Caco-2 (cell line): ENCODE data around the gene ITGA11. TPM values are rescaled to one million over a fixed set of nuclear protein-coding genes. Genes with fewer than 3 reads are reported as not detected.

Source experiments
- BruUV-seq: library from RNA; stranded (reverse); fragments of 400-500 nt; replicated peaks from 2 replicates; lab custom pipeline; 2021; lab: Mats Ljungman, UMichigan
- CTCF ChIA-PET: fragments of 300-600 bp; sonication (Branson Sonifier 250); formaldehyde crosslinking; loops from one replicate; lab custom pipeline; 2022; ENCODE audit warnings: antibody characterized with exemption; lab: Charles Lee
- POLR2A ChIA-PET: fragments of 300-600 bp; sonication (Branson Sonifier 250); formaldehyde crosslinking; loops from one replicate; lab custom pipeline; 2022; ENCODE audit warnings: antibody characterized with exemption; lab: Charles Lee
- DNase-seq, 2 experiments: peaks; one replicate each; pipeline versions ENCODE4 v3.0.0 to v3.0.0-alpha.2; 2020 to 2022
- H3K27me3 ChIP-seq: replicated peaks from 2 replicates; pipeline ENCODE4 v1.6.0; 2011; ENCODE audit warnings: low read length; ENCODE audit not compliant: control insufficient read depth, insufficient read depth
- H3K36me3 ChIP-seq: 2 replicates; pipeline ENCODE4 v1.5.1; 2011; ENCODE audit warnings: low read length; ENCODE audit not compliant: control insufficient read depth, insufficient read depth
- H3K4me1 ChIP-seq: fragments of 250-450 bp; sonication (Bioruptor Pico); 2 replicates; pipeline ENCODE4 v1.5.1; 2020; ENCODE audit warnings: mild to moderate bottlenecking
- H3K4me3 ChIP-seq: 2 replicates; pipeline ENCODE4 v1.5.1; 2011; ENCODE audit warnings: low read depth, mild to moderate bottlenecking, control low read depth, low read length
- H3K9me3 ChIP-seq: fragments of 250-450 bp; sonication (Bioruptor Pico); 2 replicates; pipeline ENCODE4 v1.5.1; 2020; ENCODE audit warnings: mild to moderate bottlenecking, moderate library complexity
- H3K27ac Mint-ChIP-seq: one replicate; pipeline ENCODE4 v1.8.0; 2022; ENCODE audit warnings: mixed read lengths; ENCODE audit not compliant: unreplicated experiment
- H3K27me3 Mint-ChIP-seq: one replicate; pipeline ENCODE4 v1.8.0; 2022; ENCODE audit warnings: mixed read lengths; ENCODE audit not compliant: insufficient read depth, unreplicated experiment
- H3K36me3 Mint-ChIP-seq: one replicate; pipeline ENCODE4 v1.8.0; 2022; ENCODE audit warnings: mild to moderate bottlenecking, mixed read lengths; ENCODE audit not compliant: insufficient read depth, unreplicated experiment
- H3K4me1 Mint-ChIP-seq: one replicate; pipeline ENCODE4 v1.8.0; 2022; ENCODE audit warnings: low read depth, mixed read lengths; ENCODE audit not compliant: unreplicated experiment
- H3K4me3 Mint-ChIP-seq: one replicate; pipeline ENCODE4 v1.8.0; 2022; ENCODE audit warnings: mild to moderate bottlenecking, moderate library complexity, mixed read lengths; ENCODE audit not compliant: unreplicated experiment
- H3K9me3 Mint-ChIP-seq: one replicate; pipeline ENCODE4 v1.8.0; 2022; ENCODE audit warnings: mixed read lengths; ENCODE audit not compliant: unreplicated experiment
- intact Hi-C: fragments of 100-400 bp; cut with micrococcal nuclease; formaldehyde crosslinking; loops from one replicate; pipeline ENCODE4 v1.10.0; 2022; ENCODE audit not compliant: unreplicated experiment
- total RNA-seq: library from RNA; stranded (reverse); gene quantifications from 2 replicates; pipeline ENCODE4 v1.2.3, GENCODE V29; 2022
- TF ChIP-seq, protein P1 (sequence below), 2 experiments: fragments of 200-600 bp in 1 of 2; IDR thresholded peaks; 1 replicate in 1 of 2; 2 replicates in 1 of 2; pipeline versions ENCODE4 v1.5.1 to v1.8.0; 2011 to 2022; ENCODE audit warnings: antibody characterized with exemption in 1 of 2, control low read depth in 1 of 2, inconsistent platforms in 1 of 2, low read depth in 1 of 2, low read length in 1 of 2, mild to moderate bottlenecking in 1 of 2, moderate library complexity in 1 of 2; ENCODE audit not compliant: insufficient read depth in 1 of 2, severe bottlenecking in 1 of 2, unreplicated experiment in 1 of 2

ITGA11 gene
- total RNA-seq, 1 experiment from 2014 or later = 0.18 TPM

- H3K36me3 Mint-ChIP-seq = no peaks in the 10 kb centered on the region
- H3K4me1 Mint-ChIP-seq = peaks cover 45% of the 10 kb centered on the region
- no peaks in the 10 kb centered on the region for H3K27me3 Mint-ChIP-seq
- peak overlapping the region; percentile 61 for H3K4me3 ChIP-seq
- H3K27ac Mint-ChIP-seq = peak overlapping the region; percentile 93
- POLR2A ChIA-PET = no interaction called here
- intact Hi-C loops = no loop called here
- H3K4me1 ChIP-seq = peaks cover 40% of the 10 kb centered on the region
- no TSS peak for BruUV-seq
- H3K27me3 ChIP-seq = no peaks in the 10 kb centered on the region
- no peaks in the 10 kb centered on the region for H3K9me3 Mint-ChIP-seq
- no peaks in the 10 kb centered on the region; the same call in 1 of the 2 replicates for H3K36me3 ChIP-seq
- no peaks in the 10 kb centered on the region for H3K9me3 ChIP-seq
- TF ChIP-seq, protein P1, sequence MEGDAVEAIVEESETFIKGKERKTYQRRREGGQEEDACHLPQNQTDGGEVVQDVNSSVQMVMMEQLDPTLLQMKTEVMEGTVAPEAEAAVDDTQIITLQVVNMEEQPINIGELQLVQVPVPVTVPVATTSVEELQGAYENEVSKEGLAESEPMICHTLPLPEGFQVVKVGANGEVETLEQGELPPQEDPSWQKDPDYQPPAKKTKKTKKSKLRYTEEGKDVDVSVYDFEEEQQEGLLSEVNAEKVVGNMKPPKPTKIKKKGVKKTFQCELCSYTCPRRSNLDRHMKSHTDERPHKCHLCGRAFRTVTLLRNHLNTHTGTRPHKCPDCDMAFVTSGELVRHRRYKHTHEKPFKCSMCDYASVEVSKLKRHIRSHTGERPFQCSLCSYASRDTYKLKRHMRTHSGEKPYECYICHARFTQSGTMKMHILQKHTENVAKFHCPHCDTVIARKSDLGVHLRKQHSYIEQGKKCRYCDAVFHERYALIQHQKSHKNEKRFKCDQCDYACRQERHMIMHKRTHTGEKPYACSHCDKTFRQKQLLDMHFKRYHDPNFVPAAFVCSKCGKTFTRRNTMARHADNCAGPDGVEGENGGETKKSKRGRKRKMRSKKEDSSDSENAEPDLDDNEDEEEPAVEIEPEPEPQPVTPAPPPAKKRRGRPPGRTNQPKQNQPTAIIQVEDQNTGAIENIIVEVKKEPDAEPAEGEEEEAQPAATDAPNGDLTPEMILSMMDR (IDR thresholded peaks at IDR 0.05; ENCODE audit: insufficient read depth in 1 of 2, low read depth in 1 of 2, low read length in 1 of 2, severe bottlenecking in 1 of 2, unreplicated experiment in 1 of 2) = peak; percentile 30 to 53
- H3K4me3 Mint-ChIP-seq = peak overlapping the region; percentile 95
- CTCF ChIA-PET = interaction anchor here (1.8 to 2.0 kb wide), 2 partner anchors 25 to 28 kb away, joined by 11 to 21 read pairs; no protein-coding TSS in a partner anchor
- peak in 1 of 2 experiments; percentile 74 for DNase-seq
These were observed 153.7 kb downstream of the ITGA11 start for GRCh38 chr15:68278345-68278594.

- Histone ChIP-seq H3K36me3 (no peaks in the 10 kb centered on the region; the same call in 1 of the 2 replicates), H3K27me3 (no peaks in the 10 kb centered on the region), H3K4me3 (peak within 1 kb of the TSS; percentile 61), H3K4me1 (peaks cover 45% of the 10 kb centered on the region), H3K9me3 (no peaks in the 10 kb centered on the region)
- ChIA-PET CTCF (interaction anchor here (1.8 to 2.0 kb wide), 2 partner anchors 25 to 29 kb away, joined by 11 to 21 read pairs; no protein-coding TSS in a partner anchor), POLR2A (interaction anchor here (0.5 to 1.5 kb wide), 6 partner anchors 23 to 1617 kb away, joined by 3 to 10 read pairs (median 4); no protein-coding TSS in a partner anchor)
- peak within 1 kb of the TSS; percentile 93 for H3K27ac Mint-ChIP-seq
- intact Hi-C loops = loop anchor here (1.0 kb wide), 1 partner anchor 24 kb away; no protein-coding TSS in a partner anchor
- peak; percentile 90 to 91 for DNase-seq
- no peaks in the 10 kb centered on the region for H3K36me3 Mint-ChIP-seq
- no peaks in the 10 kb centered on the region for H3K9me3 Mint-ChIP-seq
- H3K27me3 Mint-ChIP-seq = no peaks in the 10 kb centered on the region
- peak within 1 kb of the TSS; percentile 95 for H3K4me3 Mint-ChIP-seq
- TF ChIP-seq, protein P1 (IDR thresholded peaks at IDR 0.05; ENCODE audit: insufficient read depth in 1 of 2, low read depth in 1 of 2, low read length in 1 of 2, severe bottlenecking in 1 of 2, unreplicated experiment in 1 of 2) = no peak
- BruUV-seq = no TSS peak
- peaks cover 50% of the 10 kb centered on the region for H3K4me1 Mint-ChIP-seq
These were observed 154.2 kb downstream of the ITGA11 start, which contains the start of gene FEM1B for GRCh38 chr15:68277603-68278344. FEM1B (plus strand) TSS chr15:68277745; CDS start chr15:68278418, 673 bp downstream.

GRCh38 chr15:68277131-68277602 is 154.8 kb downstream of the ITGA11 start:
- ChIA-PET CTCF (interaction anchor here (1.8 to 2.0 kb wide), 2 partner anchors 24 to 29 kb away, joined by 11 to 21 read pairs; no protein-coding TSS in a partner anchor), POLR2A (interaction anchor here (0.7 to 1.5 kb wide), 2 partner anchors 23 to 29 kb away, joined by 3 to 4 read pairs; no protein-coding TSS in a partner anchor)
- Mint-ChIP-seq H3K4me3 (peak overlapping the region; percentile 95), H3K36me3 (no peaks in the 10 kb centered on the region), H3K4me1 (peaks cover 50% of the 10 kb centered on the region), H3K27me3 (no peaks in the 10 kb centered on the region), H3K27ac (peak overlapping the region; percentile 93), H3K9me3 (no peaks in the 10 kb centered on the region)
- intact Hi-C loops = loop anchor here (1.0 kb wide), 1 partner anchor 24 kb away; no protein-coding TSS in a partner anchor
- Histone ChIP-seq H3K4me1 (peaks cover 51% of the 10 kb centered on the region), H3K9me3 (no peaks in the 10 kb centered on the region), H3K36me3 (no peaks in the 10 kb centered on the region; the same call in 1 of the 2 replicates), H3K4me3 (peak overlapping the region; percentile 61), H3K27me3 (no peaks in the 10 kb centered on the region)
- no TSS peak for BruUV-seq
- TF ChIP-seq, protein P1 (IDR thresholded peaks at IDR 0.05; ENCODE audit: insufficient read depth in 1 of 2, low read depth in 1 of 2, low read length in 1 of 2, severe bottlenecking in 1 of 2, unreplicated experiment in 1 of 2) = no peak
- DNase-seq = peak in 1 of 2 experiments; percentile 63
